A549 (cell line): Measurements from ENCODE around the gene RAPSN. TPM values are rescaled to one million over a fixed set of nuclear protein-coding genes. Genes with fewer than 3 reads are reported as not detected.
A peak's percentile ranks its signal among the peaks of the same experiment; 100 is the strongest.

Experiments
- ATAC-seq, 2 experiments: fragments of 200-7000 bp in 1 of 2; fragments of >200 bp in 1 of 2; cut with Nextera tagmentation in 1 of 2; cut with Tn5 transposase in 1 of 2; 3 replicates each; pipeline versions ENCODE4 v1.8.0 to v1.9.1; 2018 to 2020; ENCODE audit warnings: mild to moderate bottlenecking in 1 of 2, moderate library complexity in 1 of 2
- CTCF ChIA-PET: fragments of 300-600 bp; sonication (Branson Sonifier 250); formaldehyde crosslinking; extraction: SDS; loops from one replicate; lab custom pipeline; 2021; ENCODE audit warnings: antibody characterized with exemption, inconsistent platforms; lab: Yijun Ruan, JAX
- POLR2A ChIA-PET: fragments of 350-600 bp; formaldehyde crosslinking; extraction: SDS; loops from one replicate; lab custom pipeline; 2021; ENCODE audit warnings: antibody characterized with exemption, inconsistent platforms; lab: Yijun Ruan, JAX
- DNase-seq, 2 experiments: peaks; one replicate each; pipeline versions ENCODE4 v3.0.0 to v3.0.0-alpha.2; 2011 to 2016; ENCODE audit warnings: low read depth in 1 of 2, low spot score in 1 of 2
- FAIRE-seq: peaks from 2 replicates; lab custom pipeline; 2011; peaks lifted over from hg19 to GRCh38; lab: Jason Lieb, UNC
- H3K27ac ChIP-seq, 2 experiments: fragments of >200 bp; sonication (Bioruptor Twin); formaldehyde crosslinking; 3 replicates each; pipeline ENCODE4 v1.5.1; 2016 to 2017
- H3K4me1 ChIP-seq: fragments of >200 bp; sonication (Bioruptor Twin); formaldehyde crosslinking; 3 replicates; pipeline ENCODE4 v1.6.1; 2016
- H3K4me2 ChIP-seq: fragments of >200 bp; sonication (Bioruptor Twin); formaldehyde crosslinking; 3 replicates; pipeline ENCODE4 v1.6.1; 2016
- H3K4me3 ChIP-seq: fragments of >200 bp; sonication (Bioruptor Twin); formaldehyde crosslinking; 3 replicates; pipeline ENCODE4 v1.5.1; 2016
- H3K9me3 ChIP-seq: fragments of >200 bp; sonication (Bioruptor Twin); formaldehyde crosslinking; 3 replicates; pipeline ENCODE4 v1.6.1; 2016
- CEBPB ChIP-seq, 2 experiments: fragments of >200 bp in 1 of 2; sonication (Bioruptor Twin) in 1 of 2; formaldehyde crosslinking in 1 of 2; IDR thresholded peaks; 2 replicates each; pipeline ENCODE4 v1.6.1; 2012 to 2016
- CTCF ChIP-seq: fragments of >200 bp; sonication (Bioruptor Twin); formaldehyde crosslinking; IDR thresholded peaks from 3 replicates; pipeline ENCODE4 v1.5.1; 2016
- EHF ChIP-seq: fragments of 250-450 bp; sonication (Bioruptor Pico); IDR thresholded peaks from 2 replicates; pipeline ENCODE4 v1.5.0; 2020; ENCODE audit warnings: mild to moderate bottlenecking
- EP300 ChIP-seq, 2 experiments: fragments of >200 bp; sonication (Bioruptor Twin); formaldehyde crosslinking; IDR thresholded peaks; 2 replicates in 1 of 2; 3 replicates in 1 of 2; pipeline ENCODE4 v1.6.1; 2016 to 2017
- FOSB ChIP-seq: fragments of 250-450 bp; sonication (Bioruptor Pico); IDR thresholded peaks from 2 replicates; pipeline ENCODE4 v1.5.0; 2020; ENCODE audit warnings: mild to moderate bottlenecking, moderate library complexity
- FOSL2 ChIP-seq, 2 experiments: fragments of 450-650 bp in 1 of 2; fragments of >200 bp in 1 of 2; sonication (Bioruptor Twin) in 1 of 2; formaldehyde crosslinking; IDR thresholded peaks; 2 replicates each; pipeline versions ENCODE4 v1.5.0 to v1.6.1; 2016 to 2020; ENCODE audit warnings: mild to moderate bottlenecking in 1 of 2, moderate library complexity in 1 of 2
- HEYL ChIP-seq: fragments of 250-450 bp; sonication (Bioruptor Pico); IDR thresholded peaks from 2 replicates; pipeline ENCODE4 v1.8.0; 2021; ENCODE audit warnings: mild to moderate bottlenecking, moderate library complexity
- HOXA7 ChIP-seq: fragments of 250-450 bp; sonication (Bioruptor Pico); IDR thresholded peaks from 2 replicates; pipeline ENCODE4 v1.5.0; 2020; ENCODE audit warnings: mild to moderate bottlenecking, moderate library complexity
- HOXB13 ChIP-seq: fragments of 250-450 bp; sonication (Bioruptor Pico); IDR thresholded peaks from 2 replicates; pipeline ENCODE4 v1.5.0; 2020; ENCODE audit warnings: low read depth, mild to moderate bottlenecking, moderate library complexity
- JUNB ChIP-seq: fragments of >200 bp; sonication (Bioruptor Twin); formaldehyde crosslinking; IDR thresholded peaks from 2 replicates; pipeline ENCODE4 v1.6.1; 2016
- KDM5A ChIP-seq: fragments of 200-600 bp; sonication (generic); IDR thresholded peaks from 2 replicates; pipeline ENCODE4 v1.6.1; 2016; ENCODE audit warnings: antibody characterized with exemption, mild to moderate bottlenecking
- MAX ChIP-seq: IDR thresholded peaks from 2 replicates; pipeline ENCODE4 v1.6.1; 2012
- NPAS2 ChIP-seq: fragments of 250-450 bp; sonication (Bioruptor Pico); IDR thresholded peaks from 2 replicates; pipeline ENCODE4 v1.8.0; 2022; ENCODE audit warnings: mild to moderate bottlenecking, moderate library complexity, borderline replicate concordance
- RAD21 ChIP-seq, 2 experiments: fragments of >200 bp in 1 of 2; sonication (Bioruptor Twin) in 1 of 2; formaldehyde crosslinking in 1 of 2; IDR thresholded peaks in 1 of 2; conservative IDR thresholded peaks in 1 of 2; 2 replicates in 1 of 2; 3 replicates in 1 of 2; pipeline ENCODE4 v1.6.1; 2012 to 2018; ENCODE audit warnings: inconsistent platforms in 1 of 2
- REST ChIP-seq: fragments of 200-600 bp; sonication (generic); IDR thresholded peaks from 2 replicates; pipeline ENCODE4 v1.6.1; 2016; ENCODE audit warnings: antibody characterized with exemption, mild to moderate bottlenecking, moderate library complexity
- SMC3 ChIP-seq: fragments of >200 bp; sonication (Bioruptor Twin); formaldehyde crosslinking; IDR thresholded peaks from 3 replicates; pipeline ENCODE4 v1.6.1; 2018; ENCODE audit warnings: inconsistent platforms
- TFCP2L1 ChIP-seq: fragments of 250-450 bp; sonication (Bioruptor Pico); IDR thresholded peaks from 2 replicates; pipeline ENCODE4 v1.5.0; 2021; ENCODE audit warnings: mild to moderate bottlenecking
- ZC3H11A ChIP-seq: fragments of 450-650 bp; IDR thresholded peaks from 2 replicates; pipeline ENCODE4 v1.6.1; 2014; ENCODE audit warnings: antibody characterized with exemption, mild to moderate bottlenecking
- ZSCAN20 ChIP-seq: fragments of 250-450 bp; sonication (Bioruptor Pico); IDR thresholded peaks from 2 replicates; pipeline ENCODE4 v1.8.0; 2022; ENCODE audit warnings: mild to moderate bottlenecking, moderate library complexity
- WGBS: methylation state at CpG from one replicate; pipeline ENCODE4 v1.1.6; 2017; ENCODE audit errors: missing lambda C conversion rate; 5-methylcytosine and 5-hydroxymethylcytosine counted together
- polyA plus RNA-seq, 4 experiments: library from polyadenylated mRNA; depleted of rRNA in 3 of 4; stranded (reverse); fragments of >200 nt; fragmentation: RNase III in 1 of 4; extraction: RNeasy Plus Mini Kit Qiagen cat#74134 plus additional on column Dnase treatment in 1 of 4; gene quantifications; 2 replicates in 3 of 4; 3 replicates in 1 of 4; pipeline ENCODE4 v1.2.3, GENCODE V29; 2011 to 2017

RAPSN gene
- polyA plus RNA-seq, 2 of the 4 experiments (the other 2 are of a cell fraction), result 0.12 to 0.17 TPM

DNA sequence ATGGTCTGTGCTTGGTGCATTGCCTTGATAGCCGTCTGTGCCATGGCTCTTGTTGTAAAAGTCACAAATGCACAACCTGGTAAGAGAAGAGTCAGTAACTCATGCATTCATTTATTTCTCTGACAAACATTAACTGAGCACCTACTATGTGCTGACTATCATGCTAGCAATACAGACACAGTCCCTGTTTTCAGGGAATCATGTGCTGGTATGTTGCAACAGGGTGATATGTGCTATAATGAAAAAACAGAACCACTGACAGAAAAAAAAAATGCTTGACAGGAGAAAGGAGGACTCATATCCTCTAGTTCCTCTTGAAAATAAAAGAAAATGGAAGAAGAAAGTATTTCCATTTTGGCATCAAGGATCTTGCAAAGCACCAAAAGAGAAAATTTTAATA, 34.5 kb upstream of the RAPSN start:
- no peak for DNase-seq
- TF ChIP-seq MAX (no peak), KDM5A (no peak), HOXB13 (CRISPR knock-in tag) (no peak), SMC3 (no peak), REST (no peak), CTCF (no peak), HEYL (no peak), ZC3H11A (no peak), ZSCAN20 (CRISPR knock-in tag) (no peak), FOSL2 (IDR thresholded peaks at IDR 0.05) (no peak), FOSL2 (CRISPR knock-in tag; IDR thresholded peaks at IDR 0.05) (no peak), NPAS2 (CRISPR knock-in tag) (no peak), CEBPB (IDR thresholded peaks at IDR 0.05) (no peak), JUNB (no peak)
- Histone ChIP-seq H3K27ac (no peak overlapping the region), H3K4me3 (no peak overlapping the region), H3K4me1 (no peaks in the 10 kb centered on the region), H3K4me2 (no peak overlapping the region), H3K9me3 (no peaks in the 10 kb centered on the region)
- POLR2A ChIA-PET, result no interaction called here
- no peak for ATAC-seq
- 100% methylated on average over 1 of the region's 1 CpG for WGBS
- CTCF ChIA-PET, result no interaction called here
- FAIRE-seq, result no peak

GRCh38 chr11:47480762-47481161, 31.8 kb upstream of the RAPSN start:
- DNase-seq (no peak), ATAC-seq (no peak), FAIRE-seq (no peak)
- H3K4me1 ChIP-seq, result no peaks in the 10 kb centered on the region
- WGBS, result 96% methylated on average over 6 of the region's 6 CpGs
- no peak overlapping the region for H3K27ac ChIP-seq
- no peak overlapping the region for H3K4me2 ChIP-seq
- no peaks in the 10 kb centered on the region for H3K9me3 ChIP-seq
- peak in 1 of 2 experiments; percentile 28; a peak in 1 of 4 replicates for TF ChIP-seq CEBPB (IDR thresholded peaks at IDR 0.05)
- no peak for TF ChIP-seq TFCP2L1 (CRISPR knock-in tag)
- no peak overlapping the region for H3K4me3 ChIP-seq
- ChIA-PET CTCF (interaction anchor here (0.5 to 2.8 kb wide), 4 partner anchors 9 to 89 kb away, joined by 3 to 9 read pairs (median 4); no protein-coding TSS in a partner anchor), POLR2A (interaction anchor here (0.6 kb wide), 1 partner anchor 14 kb away, joined by 8 read pairs; no protein-coding TSS in a partner anchor)

GRCh38 chr11:47478651-47479329, 29.9 kb upstream of the RAPSN start:
- ATAC-seq (no peak), FAIRE-seq (no peak)
- Histone ChIP-seq H3K9me3 (no peaks in the 10 kb centered on the region), H3K4me3 (no peak overlapping the region), H3K27ac (no peak overlapping the region), H3K4me2 (no peak overlapping the region)
- ChIA-PET POLR2A (no interaction called here), CTCF (interaction anchor here (0.8 to 2.8 kb wide), 6 partner anchors 11 to 113 kb away, joined by 3 to 9 read pairs (median 4); no protein-coding TSS in a partner anchor)
- 81% methylated on average over 5 of the region's 5 CpGs for WGBS
- TF ChIP-seq HOXA7, result no peak
- TF ChIP-seq FOSB (CRISPR knock-in tag), result no peak
- TF ChIP-seq HEYL, result no peak
- no peak for TF ChIP-seq EP300 (IDR thresholded peaks at IDR 0.05)
- TF ChIP-seq NPAS2 (CRISPR knock-in tag), result no peak
- TF ChIP-seq EHF (CRISPR knock-in tag), result no peak
- TF ChIP-seq CTCF, result no peak
- no peak for TF ChIP-seq JUNB
- no peak for TF ChIP-seq TFCP2L1 (CRISPR knock-in tag)
- TF ChIP-seq RAD21 (conservative IDR thresholded peaks at IDR 0.05 in 1 of 2, IDR thresholded peaks at IDR 0.05 in 1 of 2), result no peak
- TF ChIP-seq, all 56 proteins: peak for 0
- H3K4me1 ChIP-seq, result no peaks in the 10 kb centered on the region
- DNase-seq, result no peak
